IMR-90 (cell line): Measurements from ENCODE around the gene ZDHHC11B. TPM values are rescaled to one million over a fixed set of nuclear protein-coding genes. Genes with fewer than 3 reads are reported as not detected.
"Not testable (repeated sequence)": the region's sequence is repeated elsewhere in the genome, so short reads cannot be mapped to it uniquely, and the experiment has no call there.

Source experiments
- ATAC-seq: fragments of 200-7000 bp; cut with Tn5 transposase; 2 replicates; pipeline ENCODE4 v1.9.1; 2020; ENCODE audit warnings: low read depth, mild to moderate bottlenecking, moderate library complexity
- BruUV-seq: library from RNA; stranded (reverse); fragments of 400-500 nt; replicated peaks from 2 replicates; lab custom pipeline; 2021; lab: Mats Ljungman, UMichigan
- CTCF ChIA-PET: fragments of 300-600 bp; formaldehyde crosslinking; extraction: SDS; loops from one replicate; lab custom pipeline; 2021; ENCODE audit warnings: antibody characterized with exemption; lab: Yijun Ruan, JAX
- POLR2A ChIA-PET: fragments of 300-600 bp; sonication (Branson Sonifier 250); formaldehyde crosslinking; loops from one replicate; lab custom pipeline; 2022; ENCODE audit warnings: antibody characterized with exemption; ENCODE audit not compliant: unreplicated experiment; lab: Charles Lee
- DNase-seq: peaks from one replicate; pipeline ENCODE4 v3.0.0; 2013
- H2AFZ ChIP-seq: replicated peaks from 2 replicates; pipeline ENCODE3; 2013; ENCODE audit warnings: low read length, mild to moderate bottlenecking; ENCODE audit not compliant: poor library complexity
- H2AK5ac ChIP-seq: 2 replicates; pipeline ENCODE4 v1.6.1; 2013; ENCODE audit warnings: low read depth, low read length, inconsistent platforms
- H2AK9ac ChIP-seq: replicated peaks from 2 replicates; pipeline ENCODE3; 2013; ENCODE audit warnings: mild to moderate bottlenecking, low read depth, low read length, moderate library complexity; ENCODE audit not compliant: poor library complexity
- H2BK120ac ChIP-seq: 2 replicates; pipeline ENCODE4 v1.6.1; 2013; ENCODE audit warnings: low read depth, low read length, inconsistent platforms
- H2BK15ac ChIP-seq: 3 replicates; pipeline ENCODE4 v1.6.1; 2013; ENCODE audit warnings: low read depth, low read length, inconsistent platforms
- H2BK20ac ChIP-seq: 2 replicates; pipeline ENCODE4 v1.6.1; 2013; ENCODE audit warnings: low read depth, mild to moderate bottlenecking, inconsistent platforms, low read length, moderate library complexity
- H2BK5ac ChIP-seq: 2 replicates; pipeline ENCODE4 v1.6.1; 2013; ENCODE audit warnings: mild to moderate bottlenecking, low read depth, low read length, inconsistent platforms; ENCODE audit not compliant: poor library complexity, severe bottlenecking
- H3K14ac ChIP-seq: replicated peaks from 2 replicates; pipeline ENCODE4 v1.6.1; 2013; ENCODE audit warnings: low read depth, low read length, inconsistent platforms
- H3K18ac ChIP-seq: 2 replicates; pipeline ENCODE4 v1.6.1; 2013; ENCODE audit warnings: low read depth, low read length, control low read depth
- H3K23ac ChIP-seq: 2 replicates; pipeline ENCODE4 v1.6.1; 2013; ENCODE audit warnings: low read depth, low read length, inconsistent platforms
- H3K27ac ChIP-seq: 2 replicates; pipeline ENCODE4 v1.5.1; 2013; ENCODE audit warnings: mild to moderate bottlenecking, control low read depth, low read length; ENCODE audit not compliant: insufficient read depth
- H3K27me3 ChIP-seq: 2 replicates; pipeline ENCODE4 v1.6.1; 2013; ENCODE audit warnings: low read length; ENCODE audit not compliant: control insufficient read depth, insufficient read depth
- H3K36me3 ChIP-seq: 2 replicates; pipeline ENCODE4 v1.6.1; 2013; ENCODE audit warnings: low read length, mixed read lengths; ENCODE audit not compliant: control insufficient read depth, insufficient read depth
- H3K4ac ChIP-seq: 2 replicates; pipeline ENCODE4 v1.6.1; 2013; ENCODE audit warnings: low read depth, low read length, inconsistent platforms
- H3K4me1 ChIP-seq: 2 replicates; pipeline ENCODE4 v1.6.1; 2013; ENCODE audit warnings: low read length, mixed read lengths; ENCODE audit not compliant: control insufficient read depth, insufficient read depth
- H3K4me2 ChIP-seq: 2 replicates; pipeline ENCODE4 v1.6.1; 2013; ENCODE audit warnings: low read depth, mild to moderate bottlenecking, control low read depth, low read length, moderate library complexity
- H3K4me3 ChIP-seq: 2 replicates; pipeline ENCODE4 v1.5.1; 2013; ENCODE audit warnings: low read depth, mild to moderate bottlenecking, control low read depth, low read length, moderate library complexity; ENCODE audit not compliant: insufficient read depth
- H3K56ac ChIP-seq: 2 replicates; pipeline ENCODE4 v1.6.1; 2013; ENCODE audit warnings: low read length, inconsistent platforms; ENCODE audit not compliant: insufficient read depth; ENCODE audit errors: extremely low read depth
- H3K79me1 ChIP-seq, 2 experiments: 2 replicates each; pipeline ENCODE4 v1.6.1; 2013; ENCODE audit warnings: low read length in 2 of 2, inconsistent platforms in 1 of 2, low read depth in 1 of 2
- H3K9ac ChIP-seq: 2 replicates; pipeline ENCODE4 v1.6.1; 2013; ENCODE audit warnings: low read depth, low read length, control low read depth
- H3K9me1 ChIP-seq: 2 replicates; pipeline ENCODE4 v1.6.1; 2013; ENCODE audit warnings: low read length, inconsistent platforms; ENCODE audit not compliant: insufficient read depth
- H3K9me3 ChIP-seq: 2 replicates; pipeline ENCODE4 v1.6.1; 2013; ENCODE audit warnings: low read length; ENCODE audit not compliant: control insufficient read depth, insufficient read depth
- H4K20me1 ChIP-seq: 2 replicates; pipeline ENCODE4 v1.6.1; 2013; ENCODE audit warnings: low read length, inconsistent platforms; ENCODE audit not compliant: insufficient read depth
- H4K5ac ChIP-seq: 2 replicates; pipeline ENCODE4 v1.6.1; 2013; ENCODE audit warnings: mild to moderate bottlenecking, low read depth, low read length, control low read depth
- H4K8ac ChIP-seq, 2 experiments: 2 replicates each; pipeline ENCODE4 v1.6.1; 2013; ENCODE audit warnings: low read depth in 2 of 2, low read length in 2 of 2, control low read depth in 1 of 2, inconsistent platforms in 1 of 2
- H4K91ac ChIP-seq: 2 replicates; pipeline ENCODE4 v1.6.1; 2013; ENCODE audit warnings: low read depth, low read length, inconsistent platforms; ENCODE audit not compliant: insufficient read depth
- WGBS, 2 experiments: methylation state at CpG; one replicate each; pipeline versions ENCODE4 v1.1.5 to v1.1.7; 2013; ENCODE audit warnings: missing lambda C conversion rate in 2 of 2; ENCODE audit not compliant: insufficient read length in 1 of 2; ENCODE audit errors: extremely low coverage in 2 of 2; 5-methylcytosine and 5-hydroxymethylcytosine counted together
- dilution Hi-C: fragments of 300-500 bp; cut with HindIII; formaldehyde crosslinking; loops from one replicate; pipeline ENCODE4 v1.14.3; 2018; ENCODE audit warnings: low sequenced_read_pairs; ENCODE audit not compliant: unreplicated experiment
- in situ Hi-C: fragments of 300-500 bp; cut with MboI; formaldehyde crosslinking; loops from 3 replicates; pipeline ENCODE4 v1.14.3; 2019; ENCODE audit warnings: low sequenced_read_pairs, inconsistent platforms, mixed read lengths
- intact Hi-C: fragments of 100-400 bp; cut with micrococcal nuclease; formaldehyde crosslinking; loops from 2 replicates; pipeline ENCODE4 v1.10.0; 2022
- polyA plus RNA-seq, 3 experiments: library from polyadenylated mRNA; depleted of rRNA; stranded (reverse); fragments of >200 nt; gene quantifications; 2 replicates each; pipeline ENCODE4 v1.2.3, GENCODE V29; 2012; ENCODE audit warnings: low replicate concordance in 1 of 3
- total RNA-seq: library from RNA; depleted of rRNA; stranded (reverse); fragments of >200 nt; gene quantifications from 2 replicates; pipeline ENCODE4 v1.2.3, GENCODE V29; 2012

Gene ZDHHC11B
- total and polyA plus RNA-seq, 2 of the 4 experiments (the other 2 are of a cell fraction) = 0.12 TPM; not detected in 1

- H3K79me1 ChIP-seq, H2AFZ ChIP-seq, H3K9me1 ChIP-seq, H2BK5ac ChIP-seq, H3K4me2 ChIP-seq, H4K8ac ChIP-seq, DNase-seq, H2BK120ac ChIP-seq, H4K20me1 ChIP-seq, H3K4ac ChIP-seq, ATAC-seq, H3K18ac ChIP-seq, POLR2A ChIA-PET, H3K14ac ChIP-seq, H3K27ac ChIP-seq, H2BK15ac ChIP-seq, H3K36me3 ChIP-seq, intact Hi-C loops, H3K9ac ChIP-seq, H4K5ac ChIP-seq, H2BK20ac ChIP-seq, H3K56ac ChIP-seq, dilution Hi-C loops, H2AK5ac ChIP-seq, H2AK9ac ChIP-seq, H3K27me3 ChIP-seq, H4K91ac ChIP-seq, in situ Hi-C loops, H3K4me3 ChIP-seq, H3K9me3 ChIP-seq, H3K4me1 ChIP-seq, CTCF ChIA-PET, H3K23ac ChIP-seq, BruUV-seq: not testable (repeated sequence)
- WGBS, 2 experiments = 64% methylated on average over 2 of the region's 17 CpGs; no CpG with 5 or more reads in 1 of the 2 experiments
Measured at GRCh38 chr5:679166-679895, 105.2 kb downstream of the ZDHHC11B start.

- H3K9ac ChIP-seq, H3K56ac ChIP-seq, H3K23ac ChIP-seq, POLR2A ChIA-PET, H3K4me1 ChIP-seq, H3K79me1 ChIP-seq, H3K4me2 ChIP-seq, H2AFZ ChIP-seq, ATAC-seq, H3K4ac ChIP-seq, H4K5ac ChIP-seq, H3K9me3 ChIP-seq, CTCF ChIA-PET, H2BK120ac ChIP-seq, H3K36me3 ChIP-seq, H2BK15ac ChIP-seq, H3K18ac ChIP-seq, DNase-seq, H2BK5ac ChIP-seq, H3K27me3 ChIP-seq, BruUV-seq, H4K8ac ChIP-seq, in situ Hi-C loops, H3K9me1 ChIP-seq, intact Hi-C loops, H3K4me3 ChIP-seq, H3K14ac ChIP-seq, H2BK20ac ChIP-seq, H2AK5ac ChIP-seq, dilution Hi-C loops, H3K27ac ChIP-seq, H2AK9ac ChIP-seq, H4K20me1 ChIP-seq, H4K91ac ChIP-seq: not testable (repeated sequence)
- WGBS, 2 experiments = no CpG with 5 or more reads among the region's 16 CpGs
Measured at GRCh38 chr5:678521-678920, 106.0 kb downstream of the ZDHHC11B start.
